GM06990 (cell line): ENCODE measurements around the gene CNN2.
A peak's percentile ranks its signal among the peaks of the same experiment; 100 is the strongest.

Experiments
- DNase-seq: peaks from one replicate; pipeline ENCODE4 v3.0.0-alpha.2; 2011; ENCODE audit not compliant: insufficient read length; ENCODE audit errors: extremely low read depth
- H3K27me3 ChIP-seq: replicated peaks from 2 replicates; pipeline ENCODE4 v1.6.0; 2011; ENCODE audit warnings: low read length; ENCODE audit not compliant: control insufficient read depth, insufficient read depth
- H3K36me3 ChIP-seq: 2 replicates; pipeline ENCODE4 v1.5.1; 2011; ENCODE audit warnings: low read length; ENCODE audit not compliant: control insufficient read depth, insufficient read depth
- H3K4me3 ChIP-seq: replicated peaks from 2 replicates; pipeline ENCODE4 v1.5.1; 2011; ENCODE audit warnings: low read depth, mild to moderate bottlenecking, control low read depth, low read length
- TF ChIP-seq, protein P1 (sequence below): IDR thresholded peaks from 2 replicates; pipeline ENCODE4 v1.5.1; 2011; ENCODE audit warnings: low read length, control low read depth, mild to moderate bottlenecking, inconsistent platforms; ENCODE audit not compliant: insufficient read depth, poor library complexity, severe bottlenecking

The CNN2 gene

DNA sequence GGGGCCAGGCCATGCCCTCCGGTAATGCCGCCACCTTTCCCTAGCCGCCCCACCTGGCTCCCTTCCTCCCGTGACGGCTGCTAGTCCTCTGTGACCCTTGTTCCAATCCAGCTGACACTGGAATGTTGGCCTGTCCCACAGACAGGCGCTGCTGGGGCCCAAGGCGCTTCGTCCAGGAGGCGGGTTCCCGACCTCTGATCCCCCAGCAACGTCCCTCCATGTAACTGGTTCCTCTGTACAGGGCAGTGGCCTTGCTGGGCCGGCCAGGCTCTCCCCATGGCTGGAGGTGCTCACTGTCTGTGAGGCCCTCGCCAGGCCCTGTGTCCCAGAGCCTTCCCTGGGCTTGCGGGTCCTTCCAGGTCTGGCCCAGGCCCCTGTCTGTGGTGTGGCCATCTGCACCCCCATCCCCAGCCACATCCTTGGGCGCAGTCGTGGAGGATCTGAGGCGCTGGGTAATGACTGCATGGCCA lies 33.0 kb upstream of the CNN2 start:
- DNase-seq = no peak
- H3K36me3 ChIP-seq = peaks cover 11% of the 10 kb centered on the region
- no peak overlapping the region for H3K4me3 ChIP-seq
- TF ChIP-seq, protein P1, sequence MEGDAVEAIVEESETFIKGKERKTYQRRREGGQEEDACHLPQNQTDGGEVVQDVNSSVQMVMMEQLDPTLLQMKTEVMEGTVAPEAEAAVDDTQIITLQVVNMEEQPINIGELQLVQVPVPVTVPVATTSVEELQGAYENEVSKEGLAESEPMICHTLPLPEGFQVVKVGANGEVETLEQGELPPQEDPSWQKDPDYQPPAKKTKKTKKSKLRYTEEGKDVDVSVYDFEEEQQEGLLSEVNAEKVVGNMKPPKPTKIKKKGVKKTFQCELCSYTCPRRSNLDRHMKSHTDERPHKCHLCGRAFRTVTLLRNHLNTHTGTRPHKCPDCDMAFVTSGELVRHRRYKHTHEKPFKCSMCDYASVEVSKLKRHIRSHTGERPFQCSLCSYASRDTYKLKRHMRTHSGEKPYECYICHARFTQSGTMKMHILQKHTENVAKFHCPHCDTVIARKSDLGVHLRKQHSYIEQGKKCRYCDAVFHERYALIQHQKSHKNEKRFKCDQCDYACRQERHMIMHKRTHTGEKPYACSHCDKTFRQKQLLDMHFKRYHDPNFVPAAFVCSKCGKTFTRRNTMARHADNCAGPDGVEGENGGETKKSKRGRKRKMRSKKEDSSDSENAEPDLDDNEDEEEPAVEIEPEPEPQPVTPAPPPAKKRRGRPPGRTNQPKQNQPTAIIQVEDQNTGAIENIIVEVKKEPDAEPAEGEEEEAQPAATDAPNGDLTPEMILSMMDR = no peak
- H3K27me3 ChIP-seq = no peaks in the 10 kb centered on the region

DNA sequence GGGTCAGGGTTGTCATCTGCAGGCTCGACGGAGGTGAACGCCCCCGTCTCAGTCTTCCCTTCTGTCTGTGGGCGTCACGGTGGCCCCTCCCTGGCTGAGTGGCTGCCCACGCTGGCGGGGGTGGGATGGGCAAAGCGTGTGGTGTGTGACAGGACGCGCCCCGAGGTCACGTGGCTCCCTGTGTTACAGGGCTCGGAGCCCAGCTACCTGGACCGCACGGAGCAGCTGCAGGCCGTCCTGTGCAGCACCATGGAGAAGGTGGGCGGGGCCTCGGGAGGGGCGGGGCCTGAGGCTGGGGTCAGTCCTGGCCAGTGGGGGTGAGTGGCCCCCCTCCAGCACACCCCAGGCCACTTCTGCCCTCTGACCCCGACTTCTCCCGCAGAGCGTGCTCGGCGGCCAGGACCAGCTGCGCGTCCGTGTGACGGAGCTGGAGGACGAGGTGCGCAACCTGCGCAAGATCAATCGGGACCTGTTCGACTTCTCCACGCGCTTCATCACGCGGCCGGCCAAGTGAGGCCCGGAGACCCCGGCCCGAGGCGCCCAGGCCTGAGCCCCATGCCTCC lies 32.5 kb upstream of the CNN2 start:
- TF ChIP-seq, protein P1 = no peak

GRCh38 chr19:994516-994915 lies 31.9 kb upstream of the CNN2 start:
- no peak for DNase-seq
- Histone ChIP-seq H3K27me3 (no peaks in the 10 kb centered on the region; the same call in 1 of the 2 replicates), H3K4me3 (no peak overlapping the region), H3K36me3 (peaks cover 8% of the 10 kb centered on the region)
- TF ChIP-seq, protein P1 = no peak

More for the DNA sequence above, 32.5 kb upstream of the CNN2 start:
- Histone ChIP-seq H3K4me3 (no peak overlapping the region), H3K27me3 (no peaks in the 10 kb centered on the region), H3K36me3 (peaks cover 8% of the 10 kb centered on the region)
- DNase-seq = no peak

- peaks cover 4% of the 10 kb centered on the region for H3K36me3 ChIP-seq
- no peak for DNase-seq
- TF ChIP-seq, protein P1 = no peak
- H3K4me3 ChIP-seq = no peak overlapping the region
- no peaks in the 10 kb centered on the region; the same call in 1 of the 2 replicates for H3K27me3 ChIP-seq
Measured at GRCh38 chr19:995051-995827, 31.2 kb upstream of the CNN2 start.

GRCh38 chr19:996051-996838 lies 30.2 kb upstream of the CNN2 start:
- Histone ChIP-seq H3K4me3 (no peak overlapping the region), H3K36me3 (peaks cover 2% of the 10 kb centered on the region), H3K27me3 (no peaks in the 10 kb centered on the region; the same call in 1 of the 2 replicates)
- TF ChIP-seq, protein P1 = no peak
- peak; percentile 75 for DNase-seq
